ENCODE measurements around the gene ATF6. TPM values are rescaled to one million over a fixed set of nuclear protein-coding genes. Genes with fewer than 3 reads are reported as not detected.
A peak's percentile ranks its signal among the peaks of the same experiment; 100 is the strongest.

The ATF6 gene
- total and polyA plus RNA-seq, 2 experiments from 2014 or later = 14.6 to 18.1 TPM

GRCh38 chr1:161905269-161905884, 139.3 kb downstream of the ATF6 start:
- peak; percentile 32 to 37 for DNase-seq (ENCODE audit: low read depth in 1 of 2, low spot score in 1 of 2)
- Histone ChIP-seq H3K36me3 (no peaks in the 10 kb centered on the region), H3K27ac (no peak overlapping the region), H3K4me3 (no peak overlapping the region), H3K27me3 (no peaks in the 10 kb centered on the region), H3K9me3 (ENCODE audit: low read depth) (no peaks in the 10 kb centered on the region), H3K4me1 (ENCODE audit: low read depth) (no peaks in the 10 kb centered on the region)
- TF ChIP-seq CTCF (IDR thresholded peaks at IDR 0.05; ENCODE audit: low read depth, low read length) = peak; percentile 50

- H3K36me3 ChIP-seq = no peaks in the 10 kb centered on the region
- H3K4me1 ChIP-seq (ENCODE audit: low read depth) = no peaks in the 10 kb centered on the region
- H3K4me3 ChIP-seq = no peak overlapping the region
- no peaks in the 10 kb centered on the region for H3K9me3 ChIP-seq (ENCODE audit: low read depth)
- H3K27ac ChIP-seq = no peak overlapping the region
- DNase-seq (ENCODE audit: low read depth in 1 of 2, low spot score in 1 of 2) = no peak
- H3K27me3 ChIP-seq = no peaks in the 10 kb centered on the region
- TF ChIP-seq CTCF (IDR thresholded peaks at IDR 0.05; ENCODE audit: low read depth, low read length) = no peak
These were observed 141.1 kb downstream of the ATF6 start for GRCh38 chr1:161907265-161907664.

DNA sequence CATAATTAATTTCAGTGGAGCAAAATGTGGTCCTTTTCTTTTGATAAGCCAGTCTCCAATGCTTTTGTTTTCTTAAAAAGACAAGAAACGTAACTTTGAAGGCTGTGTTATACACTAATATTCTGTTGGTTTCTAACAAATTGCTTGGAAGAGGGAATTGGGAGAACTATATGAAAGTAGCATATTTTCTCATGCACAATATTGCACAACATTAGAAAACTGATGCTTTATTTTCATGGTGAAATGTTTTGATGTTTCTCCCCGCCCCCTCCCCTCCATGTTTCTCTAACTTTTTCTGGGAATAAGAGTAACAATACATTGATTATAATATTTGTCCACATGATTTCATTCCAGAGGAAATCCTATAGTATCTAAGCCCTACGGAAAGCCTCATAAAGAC, 142.1 kb downstream of the ATF6 start:
- Histone ChIP-seq H3K9me3 (ENCODE audit: low read depth) (no peaks in the 10 kb centered on the region), H3K27ac (no peak overlapping the region), H3K27me3 (no peaks in the 10 kb centered on the region), H3K36me3 (peaks cover under 1% of the 10 kb centered on the region), H3K4me1 (ENCODE audit: low read depth) (no peaks in the 10 kb centered on the region), H3K4me3 (no peak overlapping the region)
- DNase-seq (ENCODE audit: low read depth in 1 of 2, low spot score in 1 of 2) = no peak
- no peak for TF ChIP-seq CTCF (IDR thresholded peaks at IDR 0.05; ENCODE audit: low read depth, low read length)

DNA sequence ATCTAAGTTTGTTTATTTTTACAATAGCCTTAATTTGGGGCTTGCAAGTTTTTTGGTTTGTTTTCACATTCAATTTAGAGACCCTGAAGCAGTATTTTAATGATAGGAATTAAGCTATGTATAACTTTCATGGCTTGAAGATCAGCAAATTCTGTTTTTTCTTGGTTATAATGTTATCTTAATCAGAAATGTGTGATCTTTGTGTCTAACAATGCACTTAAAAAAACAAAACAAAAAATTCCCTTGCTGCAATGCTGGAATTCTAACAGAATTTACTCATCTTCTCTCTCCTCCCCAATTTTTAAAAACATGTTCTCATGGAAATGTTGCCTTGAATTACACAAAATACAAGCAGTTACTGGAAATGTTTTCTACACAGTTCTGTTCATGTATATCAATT, 144.5 kb downstream of the ATF6 start:
- Histone ChIP-seq H3K27ac (no peak overlapping the region), H3K36me3 (peaks cover 5% of the 10 kb centered on the region), H3K9me3 (ENCODE audit: low read depth) (no peaks in the 10 kb centered on the region), H3K4me1 (ENCODE audit: low read depth) (no peaks in the 10 kb centered on the region), H3K4me3 (no peak overlapping the region), H3K27me3 (no peaks in the 10 kb centered on the region)
- peak in 1 of 2 donors; percentile 11 for DNase-seq (ENCODE audit: low read depth in 1 of 2, low spot score in 1 of 2)
- TF ChIP-seq CTCF (IDR thresholded peaks at IDR 0.05; ENCODE audit: low read depth, low read length) = no peak

GRCh38 chr1:161913482-161914140, 147.5 kb downstream of the ATF6 start:
- DNase-seq (ENCODE audit: low read depth in 1 of 2, low spot score in 1 of 2) = peak in 1 of 2 donors; percentile 33
- Histone ChIP-seq H3K4me1 (ENCODE audit: low read depth) (no peaks in the 10 kb centered on the region), H3K9me3 (ENCODE audit: low read depth) (no peaks in the 10 kb centered on the region), H3K36me3 (peaks cover 5% of the 10 kb centered on the region), H3K27ac (no peak overlapping the region), H3K4me3 (no peak overlapping the region), H3K27me3 (no peaks in the 10 kb centered on the region)
- TF ChIP-seq CTCF (IDR thresholded peaks at IDR 0.05; ENCODE audit: low read depth, low read length) = no peak
